GM10266 (cell line): ENCODE results near the gene ACTR1B.

Source experiments
- DNase-seq: peaks from one replicate; pipeline ENCODE4 v3.0.0; 2012; ENCODE audit errors: extremely low spot score
- TF ChIP-seq, protein P1 (sequence below): IDR thresholded peaks from 2 replicates; pipeline ENCODE4 v1.5.1; 2012; ENCODE audit warnings: mild to moderate bottlenecking, low read depth; ENCODE audit not compliant: control insufficient read depth, insufficient read depth; ENCODE audit errors: missing control alignments

Gene ACTR1B

GRCh38 chr2:97660775-97661389 lies 3.0 kb downstream of the ACTR1B start:
- TF ChIP-seq, protein P1, sequence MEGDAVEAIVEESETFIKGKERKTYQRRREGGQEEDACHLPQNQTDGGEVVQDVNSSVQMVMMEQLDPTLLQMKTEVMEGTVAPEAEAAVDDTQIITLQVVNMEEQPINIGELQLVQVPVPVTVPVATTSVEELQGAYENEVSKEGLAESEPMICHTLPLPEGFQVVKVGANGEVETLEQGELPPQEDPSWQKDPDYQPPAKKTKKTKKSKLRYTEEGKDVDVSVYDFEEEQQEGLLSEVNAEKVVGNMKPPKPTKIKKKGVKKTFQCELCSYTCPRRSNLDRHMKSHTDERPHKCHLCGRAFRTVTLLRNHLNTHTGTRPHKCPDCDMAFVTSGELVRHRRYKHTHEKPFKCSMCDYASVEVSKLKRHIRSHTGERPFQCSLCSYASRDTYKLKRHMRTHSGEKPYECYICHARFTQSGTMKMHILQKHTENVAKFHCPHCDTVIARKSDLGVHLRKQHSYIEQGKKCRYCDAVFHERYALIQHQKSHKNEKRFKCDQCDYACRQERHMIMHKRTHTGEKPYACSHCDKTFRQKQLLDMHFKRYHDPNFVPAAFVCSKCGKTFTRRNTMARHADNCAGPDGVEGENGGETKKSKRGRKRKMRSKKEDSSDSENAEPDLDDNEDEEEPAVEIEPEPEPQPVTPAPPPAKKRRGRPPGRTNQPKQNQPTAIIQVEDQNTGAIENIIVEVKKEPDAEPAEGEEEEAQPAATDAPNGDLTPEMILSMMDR, result no peak
- DNase-seq, result peak; percentile 8

- DNase-seq, result peak; percentile 3
- TF ChIP-seq, protein P1, result no peak
These were observed 3.6 kb downstream of the ACTR1B start for GRCh38 chr2:97660044-97660774.

DNA sequence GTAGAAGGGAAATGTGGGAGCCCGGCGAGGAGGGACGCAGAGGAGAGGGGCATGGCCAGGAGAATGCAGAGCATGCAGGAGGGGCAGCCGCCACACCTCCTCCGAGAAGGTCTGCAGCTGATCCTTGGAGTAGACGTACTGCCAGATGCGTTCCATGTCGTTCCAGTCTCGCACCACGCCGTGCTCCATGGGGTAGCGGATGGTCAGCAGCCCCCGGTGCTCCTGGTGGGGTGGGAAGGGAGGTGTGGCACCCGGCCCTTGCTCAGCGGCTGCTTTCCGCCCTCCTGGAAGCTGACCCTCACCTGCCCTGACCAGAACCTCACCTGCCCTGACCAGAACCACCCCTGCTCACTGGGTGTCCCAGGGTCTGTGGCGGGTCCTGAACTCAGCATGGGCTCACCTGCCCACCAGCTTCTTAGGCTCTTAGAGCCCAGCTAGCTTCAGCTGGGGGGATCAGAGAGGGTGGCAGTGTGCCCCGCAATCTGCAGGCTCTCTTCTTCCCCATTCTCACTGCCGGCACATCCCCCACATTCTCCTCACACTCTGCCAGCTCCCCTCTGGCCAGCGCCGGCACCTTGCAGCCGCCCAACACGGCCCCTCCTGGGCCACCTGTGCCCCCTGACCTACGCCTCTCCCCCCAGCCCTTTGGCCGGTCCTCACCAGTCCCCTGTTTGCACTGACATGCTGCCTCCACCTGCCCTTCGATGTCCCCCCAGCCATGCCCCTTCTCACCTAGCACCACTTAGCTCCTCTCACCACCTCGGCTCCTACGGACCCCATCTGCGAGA lies 4.4 kb downstream of the ACTR1B start:
- TF ChIP-seq, protein P1, result no peak
- peak; percentile 4 for DNase-seq

- TF ChIP-seq, protein P1, result no peak
- DNase-seq, result peak; percentile 2
These were observed 5.1 kb downstream of the ACTR1B start for GRCh38 chr2:97658691-97659157.

GRCh38 chr2:97657986-97658690 lies 5.7 kb downstream of the ACTR1B start:
- TF ChIP-seq, protein P1, result no peak

GRCh38 chr2:97656905-97657587 lies 6.8 kb downstream of the ACTR1B start:
- TF ChIP-seq, protein P1, result no peak
- DNase-seq, result peak; percentile 4

More at GRCh38 chr2:97657986-97658690, 5.7 kb downstream of the ACTR1B start:
- peak; percentile 2 for DNase-seq
